Astrocyte of the cerebellum (primary cell): Measurements from ENCODE around the gene AQP7.
"Not testable (repeated sequence)": the region's sequence is repeated elsewhere in the genome, so short reads cannot be mapped to it uniquely, and the experiment has no call there.

Experiments
- DNase-seq: peaks from one replicate; pipeline ENCODE4 v3.0.0-alpha.2; 2011; ENCODE audit warnings: low read depth
- H3K4me3 ChIP-seq: 2 replicates; pipeline ENCODE4 v1.5.1; 2011; ENCODE audit warnings: mild to moderate bottlenecking, low read depth, low read length, moderate library complexity
- in situ Hi-C: cut with HindIII; loops from 2 replicates; pipeline ENCODE4 v1.10.0; 2017; ENCODE audit warnings: low sequenced_read_pairs
- TF ChIP-seq, protein P1 (sequence below): IDR thresholded peaks from 2 replicates; pipeline ENCODE4 v1.5.1; 2012; ENCODE audit warnings: low read length, low read depth, moderate library complexity, mild to moderate bottlenecking; ENCODE audit errors: missing control alignments

The AQP7 gene

DNA sequence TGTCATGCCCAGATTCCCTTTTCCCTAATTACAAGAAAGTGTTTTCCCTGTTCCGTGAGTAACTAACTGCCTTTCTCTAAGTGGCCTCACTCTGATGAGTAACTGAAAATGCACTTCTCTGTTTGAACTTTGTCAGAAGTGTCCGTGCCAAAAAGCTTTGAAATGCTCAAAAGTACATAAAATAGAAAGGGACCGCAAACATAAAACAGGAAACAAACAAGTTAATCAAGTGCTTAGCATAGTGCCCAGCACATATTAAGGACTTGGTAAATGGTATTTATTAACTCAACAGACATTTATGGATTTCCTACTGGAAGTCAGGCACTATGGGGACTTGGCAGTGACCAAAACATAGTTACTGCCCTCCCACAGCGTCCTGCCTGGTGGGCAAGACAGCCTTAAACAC is 22.8 kb upstream of the AQP7 start:
- H3K4me3 ChIP-seq: no peak overlapping the region
- TF ChIP-seq, protein P1, sequence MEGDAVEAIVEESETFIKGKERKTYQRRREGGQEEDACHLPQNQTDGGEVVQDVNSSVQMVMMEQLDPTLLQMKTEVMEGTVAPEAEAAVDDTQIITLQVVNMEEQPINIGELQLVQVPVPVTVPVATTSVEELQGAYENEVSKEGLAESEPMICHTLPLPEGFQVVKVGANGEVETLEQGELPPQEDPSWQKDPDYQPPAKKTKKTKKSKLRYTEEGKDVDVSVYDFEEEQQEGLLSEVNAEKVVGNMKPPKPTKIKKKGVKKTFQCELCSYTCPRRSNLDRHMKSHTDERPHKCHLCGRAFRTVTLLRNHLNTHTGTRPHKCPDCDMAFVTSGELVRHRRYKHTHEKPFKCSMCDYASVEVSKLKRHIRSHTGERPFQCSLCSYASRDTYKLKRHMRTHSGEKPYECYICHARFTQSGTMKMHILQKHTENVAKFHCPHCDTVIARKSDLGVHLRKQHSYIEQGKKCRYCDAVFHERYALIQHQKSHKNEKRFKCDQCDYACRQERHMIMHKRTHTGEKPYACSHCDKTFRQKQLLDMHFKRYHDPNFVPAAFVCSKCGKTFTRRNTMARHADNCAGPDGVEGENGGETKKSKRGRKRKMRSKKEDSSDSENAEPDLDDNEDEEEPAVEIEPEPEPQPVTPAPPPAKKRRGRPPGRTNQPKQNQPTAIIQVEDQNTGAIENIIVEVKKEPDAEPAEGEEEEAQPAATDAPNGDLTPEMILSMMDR: no peak
- DNase-seq: no peak
- in situ Hi-C loops: no loop called here

DNA sequence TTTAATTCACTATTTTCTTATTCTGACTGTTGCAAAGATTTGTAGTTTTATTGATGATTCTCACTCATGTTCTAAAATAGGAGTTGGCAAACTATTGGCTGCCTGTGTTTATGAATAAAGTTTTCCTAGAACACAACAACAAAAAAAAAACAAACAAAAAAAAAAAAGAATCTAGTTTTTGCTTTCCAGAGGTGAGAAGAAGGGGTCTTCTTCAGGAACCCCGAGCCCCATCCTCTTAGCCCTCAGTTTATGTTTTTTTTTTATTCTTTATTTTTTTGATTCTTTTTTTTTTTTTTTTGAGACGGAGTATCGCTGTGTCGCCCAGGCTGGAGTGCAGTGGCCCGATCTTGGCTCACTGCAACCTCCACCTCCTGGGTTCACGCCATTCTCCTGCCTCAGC is 22.1 kb upstream of the AQP7 start:
- H3K4me3 ChIP-seq, DNase-seq, in situ Hi-C loops: not testable (repeated sequence)

DNA sequence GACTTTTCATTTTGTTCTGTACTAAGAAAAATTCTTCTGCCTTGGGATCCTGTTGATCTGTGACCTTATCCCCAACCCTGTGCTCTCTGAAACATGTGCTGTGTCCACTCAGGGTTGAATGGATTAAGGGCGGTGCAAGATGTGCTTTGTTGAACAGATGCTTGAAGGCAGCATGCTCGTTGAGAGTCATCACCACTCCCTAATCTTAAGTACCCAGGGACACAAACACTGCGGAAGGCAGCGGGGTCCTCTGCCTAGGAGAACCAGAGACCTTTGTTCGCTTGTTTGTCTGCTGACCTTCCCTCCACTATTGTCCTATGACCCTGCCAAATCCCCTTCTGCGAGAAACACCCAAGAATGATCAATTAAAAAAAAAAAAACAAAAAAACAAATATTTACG is 21.7 kb upstream of the AQP7 start:
- in situ Hi-C loops, DNase-seq: not testable (repeated sequence)

DNA sequence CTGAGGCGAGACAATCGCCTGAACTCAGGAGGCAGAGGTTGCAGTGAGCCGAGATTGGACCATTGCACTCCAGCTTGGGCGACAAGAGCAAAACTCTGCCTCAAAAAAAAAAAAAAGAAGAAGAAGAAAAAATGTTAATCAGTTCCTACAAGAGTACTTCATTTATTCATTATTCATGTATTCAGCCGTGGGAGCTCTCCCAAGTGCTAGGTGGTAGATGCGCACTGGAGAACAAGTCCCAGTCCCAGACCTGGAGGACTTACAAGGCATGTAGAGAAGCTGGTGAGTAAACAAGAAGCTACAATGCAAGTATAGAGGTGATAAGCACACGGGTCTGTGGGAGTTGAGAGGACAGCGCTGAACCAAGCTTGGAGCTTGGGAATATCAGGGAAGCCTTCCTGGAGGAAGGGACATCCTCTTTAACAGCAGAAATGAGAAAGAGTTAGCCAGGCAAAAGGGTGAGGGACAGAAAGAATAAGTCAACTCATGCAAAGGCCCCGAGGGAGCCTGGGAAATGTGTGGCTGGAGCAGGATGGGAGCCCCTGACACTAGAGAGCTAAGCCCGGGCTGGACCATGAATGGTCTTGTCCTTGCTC is 17.4 kb upstream of the AQP7 start:
- in situ Hi-C loops: no loop called here
- no peak for DNase-seq
- TF ChIP-seq, protein P1: no peak

More for the DNA sequence above, 21.7 kb upstream of the AQP7 start:
- H3K4me3 ChIP-seq: not testable (repeated sequence)

DNA sequence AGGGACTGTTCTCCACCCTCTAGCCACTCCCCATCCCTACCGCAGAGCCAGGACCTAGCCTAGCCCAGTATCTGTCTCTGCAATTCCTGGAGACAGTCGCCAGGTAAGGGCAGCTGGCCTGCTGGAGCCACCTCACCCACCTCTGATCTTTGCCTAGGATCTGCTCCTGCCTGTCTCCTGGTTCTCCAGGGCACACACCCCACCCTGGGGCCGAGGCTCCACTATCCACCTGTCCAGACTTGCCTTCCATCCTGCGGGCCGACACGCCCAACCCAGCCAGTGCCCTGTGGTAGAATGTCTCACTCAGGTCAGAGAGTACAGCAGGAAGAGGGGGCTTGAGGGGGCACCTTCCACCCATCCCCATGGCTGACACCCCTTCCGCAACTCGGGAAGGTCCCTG is 15.7 kb upstream of the AQP7 start:
- DNase-seq: no peak
- TF ChIP-seq, protein P1: no peak
- in situ Hi-C loops: no loop called here
- H3K4me3 ChIP-seq: no peak overlapping the region

More for the DNA sequence above, 17.4 kb upstream of the AQP7 start:
- H3K4me3 ChIP-seq: no peak overlapping the region

DNA sequence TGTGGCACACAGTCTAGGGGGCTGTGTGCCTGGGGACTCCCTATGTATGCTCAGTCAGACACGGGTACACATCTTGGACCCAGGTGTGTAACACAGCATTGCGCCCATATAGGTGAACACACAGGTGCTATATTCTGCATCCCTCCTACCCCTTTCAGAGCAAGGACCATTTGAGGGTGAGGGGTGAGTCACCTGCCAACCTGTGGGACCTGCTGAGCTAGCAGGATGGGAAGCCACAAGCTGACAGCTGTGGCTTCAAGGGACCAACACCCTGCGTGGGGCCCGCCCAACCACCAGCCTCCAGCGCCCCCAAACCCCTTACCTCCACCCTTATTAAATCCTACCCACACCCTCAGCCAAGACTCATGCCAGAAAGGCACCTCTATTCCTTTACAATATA is 14.6 kb upstream of the AQP7 start:
- no peak for DNase-seq
- TF ChIP-seq, protein P1: no peak
- H3K4me3 ChIP-seq: no peak overlapping the region

DNA sequence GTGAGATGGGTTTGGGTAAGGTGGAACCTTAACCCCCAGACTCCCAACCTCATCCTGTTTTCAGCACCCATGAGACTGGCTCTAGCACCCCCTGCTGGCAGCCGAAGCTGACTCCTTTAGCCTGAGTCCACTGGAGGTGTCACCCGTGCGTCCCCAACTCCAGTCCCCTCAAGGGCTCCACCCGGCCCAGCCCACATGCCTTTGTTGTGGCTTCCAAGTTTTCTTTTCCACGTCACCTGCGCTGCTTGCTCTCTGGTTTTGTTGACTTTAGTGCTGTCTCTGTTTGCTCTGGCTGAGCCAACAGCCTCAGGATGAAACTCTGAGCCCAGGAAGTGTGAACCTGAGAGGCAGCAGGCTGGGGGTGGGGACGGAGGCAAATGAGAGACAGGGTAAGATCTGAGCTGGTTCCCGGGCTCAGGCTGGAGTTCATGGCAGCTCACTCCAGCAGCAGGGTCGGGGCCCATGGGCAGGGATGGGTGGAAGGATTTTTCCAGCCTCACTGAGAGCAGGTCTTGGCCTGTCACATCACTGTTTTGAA is 13.2 kb upstream of the AQP7 start:
- no peak overlapping the region for H3K4me3 ChIP-seq
- in situ Hi-C loops: no loop called here
- no peak for DNase-seq
- TF ChIP-seq, protein P1: peak; percentile 68

More for the DNA sequence above, 14.6 kb upstream of the AQP7 start:
- in situ Hi-C loops: no loop called here

DNA sequence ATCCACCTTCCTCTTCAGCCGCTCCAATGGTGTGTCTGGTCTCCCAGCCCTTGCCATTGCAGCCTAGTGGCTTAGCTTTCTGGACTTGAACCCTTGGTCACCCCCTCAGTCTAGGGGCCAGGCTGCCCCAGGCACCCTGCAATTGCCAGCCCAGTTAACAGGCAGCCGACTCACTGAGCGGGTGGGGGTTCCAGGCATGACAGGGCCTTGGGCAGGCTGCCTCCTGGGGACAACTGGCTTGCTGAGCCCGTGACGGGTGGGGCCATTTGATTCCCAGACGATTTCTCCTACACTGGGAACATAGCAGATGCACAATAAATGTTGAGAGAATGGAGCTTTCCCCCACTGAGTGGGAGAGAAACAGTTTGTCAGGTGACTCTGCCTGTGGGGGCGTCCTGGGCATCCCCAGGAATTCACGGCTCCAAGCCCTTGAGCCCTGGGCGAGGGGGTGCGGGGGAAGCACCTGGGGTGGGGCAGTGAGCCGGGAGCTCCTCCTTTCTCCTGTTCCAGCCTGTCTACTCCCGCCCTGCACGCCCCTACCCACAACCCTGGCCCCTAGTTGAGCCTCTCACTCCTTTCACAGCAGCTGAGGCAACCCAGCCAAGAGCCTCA is 12.6 kb upstream of the AQP7 start:
- no peak for DNase-seq
- no peak overlapping the region for H3K4me3 ChIP-seq
- TF ChIP-seq, protein P1: no peak
- in situ Hi-C loops: no loop called here
